HUES48 (cell line): ENCODE measurements around the gene PTPRD.

Source experiments
- H3K27ac ChIP-seq: one replicate; pipeline ENCODE4 v1.7.0; 2013; ENCODE audit warnings: low read depth, low read length, inconsistent platforms
- H3K27me3 ChIP-seq: 2 replicates; pipeline ENCODE4 v1.6.1; 2013; ENCODE audit warnings: mild to moderate bottlenecking, low read length; ENCODE audit not compliant: control insufficient read depth, insufficient read depth
- H3K36me3 ChIP-seq: 2 replicates; pipeline ENCODE4 v1.6.1; 2013; ENCODE audit warnings: low read length; ENCODE audit not compliant: control insufficient read depth, insufficient read depth
- H3K4me1 ChIP-seq: 2 replicates; pipeline ENCODE4 v1.6.1; 2013; ENCODE audit warnings: mild to moderate bottlenecking, low read length; ENCODE audit not compliant: control insufficient read depth, insufficient read depth
- H3K4me3 ChIP-seq: 2 replicates; pipeline ENCODE4 v1.5.1; 2013; ENCODE audit warnings: mild to moderate bottlenecking, low read depth, low read length
- H3K9ac ChIP-seq: 2 replicates; pipeline ENCODE4 v1.6.1; 2013; ENCODE audit warnings: mild to moderate bottlenecking, low read depth, low read length, moderate library complexity
- H3K9me3 ChIP-seq: 2 replicates; pipeline ENCODE4 v1.6.1; 2013; ENCODE audit warnings: low read length; ENCODE audit not compliant: control insufficient read depth, insufficient read depth

Gene PTPRD

GRCh38 chr9:9912459-9912858, 700.3 kb downstream of the PTPRD start:
- no peak overlapping the region for H3K4me3 ChIP-seq
- peaks cover 6% of the 10 kb centered on the region; the same call in 1 of the 2 replicates for H3K9me3 ChIP-seq
- peaks cover 6% of the 10 kb centered on the region; the same call in 1 of the 2 replicates for H3K4me1 ChIP-seq
- no peak overlapping the region for H3K9ac ChIP-seq
- H3K36me3 ChIP-seq: no peaks in the 10 kb centered on the region
- H3K27me3 ChIP-seq: no peaks in the 10 kb centered on the region
- H3K27ac ChIP-seq: no peak overlapping the region

GRCh38 chr9:9905736-9906135, 707.1 kb downstream of the PTPRD start:
- Histone ChIP-seq H3K9ac (no peak overlapping the region), H3K4me1 (peaks cover 12% of the 10 kb centered on the region), H3K9me3 (no peaks in the 10 kb centered on the region), H3K4me3 (no peak overlapping the region), H3K36me3 (no peaks in the 10 kb centered on the region), H3K27me3 (no peaks in the 10 kb centered on the region), H3K27ac (no peak overlapping the region)

GRCh38 chr9:9904041-9904440, 708.8 kb downstream of the PTPRD start:
- no peaks in the 10 kb centered on the region for H3K36me3 ChIP-seq
- no peak overlapping the region for H3K9ac ChIP-seq
- peaks cover 12% of the 10 kb centered on the region for H3K4me1 ChIP-seq
- H3K4me3 ChIP-seq: no peak overlapping the region
- H3K27ac ChIP-seq: no peak overlapping the region
- H3K27me3 ChIP-seq: no peaks in the 10 kb centered on the region
- no peaks in the 10 kb centered on the region for H3K9me3 ChIP-seq

GRCh38 chr9:9901624-9902023, 711.2 kb downstream of the PTPRD start:
- Histone ChIP-seq H3K9ac (no peak overlapping the region), H3K36me3 (no peaks in the 10 kb centered on the region), H3K27me3 (no peaks in the 10 kb centered on the region), H3K4me1 (peaks cover 12% of the 10 kb centered on the region), H3K9me3 (no peaks in the 10 kb centered on the region), H3K4me3 (no peak overlapping the region), H3K27ac (no peak overlapping the region)

GRCh38 chr9:9893837-9894236, 719.0 kb downstream of the PTPRD start:
- Histone ChIP-seq H3K27ac (no peak overlapping the region), H3K9me3 (no peaks in the 10 kb centered on the region), H3K4me1 (peaks cover 20% of the 10 kb centered on the region), H3K36me3 (no peaks in the 10 kb centered on the region), H3K9ac (no peak overlapping the region), H3K4me3 (no peak overlapping the region), H3K27me3 (no peaks in the 10 kb centered on the region)

- no peaks in the 10 kb centered on the region for H3K27me3 ChIP-seq
- H3K27ac ChIP-seq: no peak overlapping the region
Observed at GRCh38 chr9:9892217-9892616, 720.6 kb downstream of the PTPRD start.

GRCh38 chr9:9881692-9882091, 731.1 kb downstream of the PTPRD start:
- Histone ChIP-seq H3K9me3 (no peaks in the 10 kb centered on the region), H3K27me3 (no peaks in the 10 kb centered on the region), H3K9ac (no peak overlapping the region), H3K36me3 (no peaks in the 10 kb centered on the region), H3K4me1 (no peaks in the 10 kb centered on the region), H3K27ac (no peak overlapping the region), H3K4me3 (no peak overlapping the region)

More at GRCh38 chr9:9892217-9892616, 720.6 kb downstream of the PTPRD start:
- Histone ChIP-seq H3K4me3 (no peak overlapping the region), H3K4me1 (peaks cover 20% of the 10 kb centered on the region), H3K9ac (no peak overlapping the region), H3K9me3 (no peaks in the 10 kb centered on the region), H3K36me3 (no peaks in the 10 kb centered on the region)

- H3K4me3 ChIP-seq: no peak overlapping the region
- H3K36me3 ChIP-seq: no peaks in the 10 kb centered on the region
- no peaks in the 10 kb centered on the region for H3K4me1 ChIP-seq
- no peaks in the 10 kb centered on the region for H3K27me3 ChIP-seq
- H3K9ac ChIP-seq: no peak overlapping the region
- H3K9me3 ChIP-seq: no peaks in the 10 kb centered on the region
- H3K27ac ChIP-seq: no peak overlapping the region
Observed at GRCh38 chr9:9874270-9874669, 738.5 kb downstream of the PTPRD start.

GRCh38 chr9:9862235-9862810, 750.5 kb downstream of the PTPRD start:
- no peaks in the 10 kb centered on the region for H3K36me3 ChIP-seq
- no peaks in the 10 kb centered on the region for H3K27me3 ChIP-seq
- no peak overlapping the region for H3K27ac ChIP-seq
- H3K4me1 ChIP-seq: no peaks in the 10 kb centered on the region
- H3K9ac ChIP-seq: no peak overlapping the region
- H3K9me3 ChIP-seq: no peaks in the 10 kb centered on the region
- H3K4me3 ChIP-seq: no peak overlapping the region

GRCh38 chr9:9855177-9856078, 757.4 kb downstream of the PTPRD start:
- no peaks in the 10 kb centered on the region for H3K4me1 ChIP-seq
- no peaks in the 10 kb centered on the region for H3K27me3 ChIP-seq
- H3K9ac ChIP-seq: no peak overlapping the region
- no peaks in the 10 kb centered on the region for H3K9me3 ChIP-seq
- H3K27ac ChIP-seq: no peak overlapping the region
- H3K4me3 ChIP-seq: no peak overlapping the region
- no peaks in the 10 kb centered on the region for H3K36me3 ChIP-seq

GRCh38 chr9:9847750-9848149, 765.1 kb downstream of the PTPRD start:
- Histone ChIP-seq H3K4me3 (no peak overlapping the region), H3K36me3 (no peaks in the 10 kb centered on the region), H3K9ac (no peak overlapping the region; the same call in 1 of the 2 replicates), H3K9me3 (no peaks in the 10 kb centered on the region), H3K27me3 (no peaks in the 10 kb centered on the region), H3K27ac (no peak overlapping the region), H3K4me1 (no peaks in the 10 kb centered on the region)
